NB4 (cell line): ENCODE measurements around the gene CHMP2B.

Source experiments
- DNase-seq: peaks from one replicate; pipeline ENCODE4 v3.0.0; 2010; ENCODE audit warnings: low read depth
- H3K4me3 ChIP-seq: one replicate; pipeline ENCODE4 v1.5.1; 2011; ENCODE audit warnings: mild to moderate bottlenecking, low read depth, low read length, moderate library complexity
- MYC ChIP-seq: IDR thresholded peaks from 2 replicates; pipeline ENCODE4 v1.6.1; 2011; ENCODE audit warnings: low read depth, low read length
- POLR2A ChIP-seq: IDR thresholded peaks from 2 replicates; pipeline ENCODE4 v1.6.1; 2011; ENCODE audit warnings: mild to moderate bottlenecking; ENCODE audit not compliant: insufficient read length; ENCODE audit errors: extremely low read depth
- TF ChIP-seq, protein P1 (sequence below): IDR thresholded peaks from one replicate; pipeline ENCODE4 v1.5.1; 2012; ENCODE audit warnings: low read depth, low read length
- TF ChIP-seq, protein P2 (sequence below): IDR thresholded peaks from 2 replicates; pipeline ENCODE4 v1.6.1; 2011; ENCODE audit warnings: low read depth, low read length

Gene CHMP2B

DNA sequence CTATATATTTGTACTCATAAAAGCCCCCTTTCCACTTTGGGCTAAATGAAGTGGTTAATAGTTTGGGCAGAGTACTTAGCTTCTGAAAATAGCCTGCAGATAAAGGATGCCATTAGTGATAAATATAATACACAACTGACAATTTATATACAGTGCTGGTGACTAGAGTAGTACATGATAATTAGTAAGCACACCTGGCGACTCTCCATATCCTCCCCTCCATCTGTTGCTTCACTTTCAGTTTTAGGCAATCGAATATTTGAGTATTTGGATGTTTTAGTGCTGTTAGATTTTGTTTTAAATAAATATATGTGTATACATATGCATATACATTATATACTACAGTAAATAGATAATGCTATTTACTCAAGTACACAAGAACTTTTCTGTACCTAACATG, 35.9 kb upstream of the CHMP2B start:
- H3K4me3 ChIP-seq: no peak overlapping the region
- no peak for DNase-seq
- TF ChIP-seq MYC (no peak), POLR2A (no peak)
- TF ChIP-seq, protein P1, sequence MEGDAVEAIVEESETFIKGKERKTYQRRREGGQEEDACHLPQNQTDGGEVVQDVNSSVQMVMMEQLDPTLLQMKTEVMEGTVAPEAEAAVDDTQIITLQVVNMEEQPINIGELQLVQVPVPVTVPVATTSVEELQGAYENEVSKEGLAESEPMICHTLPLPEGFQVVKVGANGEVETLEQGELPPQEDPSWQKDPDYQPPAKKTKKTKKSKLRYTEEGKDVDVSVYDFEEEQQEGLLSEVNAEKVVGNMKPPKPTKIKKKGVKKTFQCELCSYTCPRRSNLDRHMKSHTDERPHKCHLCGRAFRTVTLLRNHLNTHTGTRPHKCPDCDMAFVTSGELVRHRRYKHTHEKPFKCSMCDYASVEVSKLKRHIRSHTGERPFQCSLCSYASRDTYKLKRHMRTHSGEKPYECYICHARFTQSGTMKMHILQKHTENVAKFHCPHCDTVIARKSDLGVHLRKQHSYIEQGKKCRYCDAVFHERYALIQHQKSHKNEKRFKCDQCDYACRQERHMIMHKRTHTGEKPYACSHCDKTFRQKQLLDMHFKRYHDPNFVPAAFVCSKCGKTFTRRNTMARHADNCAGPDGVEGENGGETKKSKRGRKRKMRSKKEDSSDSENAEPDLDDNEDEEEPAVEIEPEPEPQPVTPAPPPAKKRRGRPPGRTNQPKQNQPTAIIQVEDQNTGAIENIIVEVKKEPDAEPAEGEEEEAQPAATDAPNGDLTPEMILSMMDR: no peak
- TF ChIP-seq, protein P2, sequence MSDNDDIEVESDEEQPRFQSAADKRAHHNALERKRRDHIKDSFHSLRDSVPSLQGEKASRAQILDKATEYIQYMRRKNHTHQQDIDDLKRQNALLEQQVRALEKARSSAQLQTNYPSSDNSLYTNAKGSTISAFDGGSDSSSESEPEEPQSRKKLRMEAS: no peak

DNA sequence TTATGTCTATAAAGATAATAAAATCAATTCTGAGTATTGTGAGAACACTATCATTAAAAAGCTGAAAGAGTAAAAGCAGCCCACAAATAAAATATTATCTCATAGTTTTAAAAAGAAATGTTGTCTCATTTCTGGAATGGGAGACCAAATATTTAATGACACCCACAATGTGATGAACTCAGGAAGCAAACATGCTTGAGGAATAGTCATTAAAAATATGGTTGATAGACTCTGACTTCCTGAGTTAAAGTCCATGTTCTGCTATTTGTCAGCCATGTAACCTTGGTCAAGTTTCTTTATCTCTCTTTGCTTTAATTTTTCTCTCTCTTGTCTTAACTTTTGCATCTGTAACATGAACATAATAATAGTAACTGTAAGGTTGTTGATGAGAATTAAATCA, 35.5 kb upstream of the CHMP2B start:
- no peak overlapping the region for H3K4me3 ChIP-seq
- TF ChIP-seq POLR2A (no peak), MYC (no peak)
- TF ChIP-seq, protein P1: no peak
- TF ChIP-seq, protein P2: no peak

DNA sequence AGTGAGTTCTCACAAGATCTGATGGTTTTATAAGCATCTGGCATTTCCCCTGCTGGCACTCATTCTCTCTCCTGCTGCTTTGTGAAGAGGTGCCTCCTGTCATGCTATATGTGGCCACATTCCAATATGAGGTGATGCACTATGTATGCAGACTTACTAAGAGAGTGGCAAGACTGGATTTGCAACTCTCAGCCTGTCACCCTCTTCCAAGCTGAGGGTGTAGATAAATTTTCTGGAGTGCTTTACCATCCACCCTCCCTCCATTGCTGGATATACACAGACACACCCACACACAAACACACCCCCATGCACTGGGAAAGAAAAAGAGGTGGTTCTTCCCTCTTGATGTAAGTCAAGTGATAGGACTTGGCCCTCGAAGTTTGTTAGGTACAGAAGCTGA, 30.2 kb upstream of the CHMP2B start:
- TF ChIP-seq, protein P2: no peak
- TF ChIP-seq MYC: no peak
- TF ChIP-seq, protein P1: no peak
- TF ChIP-seq POLR2A: no peak
- no peak for DNase-seq
- no peak overlapping the region for H3K4me3 ChIP-seq

More for the DNA sequence above, 35.5 kb upstream of the CHMP2B start:
- no peak for DNase-seq

DNA sequence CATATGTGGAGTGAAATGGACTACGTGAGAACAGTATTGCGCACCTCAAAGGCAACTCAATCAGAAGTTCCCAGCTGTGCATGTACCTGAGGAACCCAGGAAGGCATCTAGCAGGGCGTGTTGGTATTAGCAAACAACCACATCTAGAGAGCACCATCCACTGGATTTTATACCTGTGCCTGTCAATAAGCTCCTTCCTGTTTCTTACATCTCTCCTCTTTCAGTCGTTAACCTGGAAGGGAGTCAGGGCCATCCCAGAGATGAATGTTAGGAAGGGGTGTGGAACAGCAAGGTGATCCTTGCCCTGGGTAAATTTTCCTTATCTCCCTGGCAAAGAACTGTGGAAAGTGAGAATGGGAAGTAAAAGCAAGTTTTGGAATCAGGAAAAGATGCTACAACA, 29.6 kb upstream of the CHMP2B start:
- no peak for TF ChIP-seq MYC
- TF ChIP-seq, protein P2: no peak
- TF ChIP-seq, protein P1: no peak
- no peak for TF ChIP-seq POLR2A
- no peak overlapping the region for H3K4me3 ChIP-seq
- DNase-seq: no peak

DNA sequence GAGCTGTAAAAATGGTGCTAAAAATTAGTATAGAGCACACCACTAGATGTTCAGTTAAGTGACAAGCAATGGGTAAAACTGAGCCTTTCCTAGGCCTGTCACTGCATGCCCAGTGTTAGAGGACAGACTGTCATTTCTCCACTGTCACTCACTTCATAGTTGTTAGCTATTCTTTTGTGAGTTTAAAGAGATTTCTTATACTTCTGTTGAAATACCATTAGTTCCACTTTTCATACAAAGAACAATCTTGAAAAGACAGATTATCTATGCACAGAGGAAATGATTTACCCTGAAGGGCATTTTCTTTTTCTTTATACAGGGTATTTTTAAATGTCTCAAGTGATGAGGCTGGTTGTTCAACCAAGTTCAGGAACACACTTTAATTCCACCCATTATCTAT, 28.3 kb upstream of the CHMP2B start:
- TF ChIP-seq, protein P2: no peak
- TF ChIP-seq, protein P1: no peak
- TF ChIP-seq MYC (no peak), POLR2A (no peak)
- DNase-seq: no peak
- no peak overlapping the region for H3K4me3 ChIP-seq

DNA sequence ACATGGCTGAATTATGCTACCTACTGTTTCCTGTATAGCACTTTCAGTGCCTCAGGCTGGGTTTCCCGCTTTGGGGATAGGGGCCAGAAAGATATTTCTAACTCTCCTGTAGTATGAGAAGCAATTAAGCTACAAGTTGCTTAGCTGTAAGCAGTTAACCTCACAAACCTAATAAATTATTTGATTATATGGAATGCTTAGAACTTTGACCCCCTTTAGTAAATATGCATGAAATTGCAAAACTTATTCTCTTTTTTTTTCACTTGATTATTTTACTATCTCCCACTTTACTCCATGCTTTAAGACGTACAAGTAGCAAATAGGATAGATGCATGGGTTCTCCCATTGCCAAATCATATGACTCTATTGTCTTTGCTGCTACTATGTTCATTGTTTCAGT, 27.5 kb upstream of the CHMP2B start:
- H3K4me3 ChIP-seq: no peak overlapping the region
- no peak for DNase-seq
- TF ChIP-seq MYC (no peak), POLR2A (no peak)
- TF ChIP-seq, protein P2: no peak
- TF ChIP-seq, protein P1: no peak
